GM23338 (cell line): ENCODE results near the gene SMIM41. TPM values are rescaled to one million over a fixed set of nuclear protein-coding genes. Genes with fewer than 3 reads are reported as not detected.
A peak's percentile ranks its signal among the peaks of the same experiment; 100 is the strongest.

ENCODE experiments used
- ATAC-seq: fragments of 200-7000 bp; cut with Tn5 transposase; 3 replicates; pipeline ENCODE4 v1.9.1; 2020
- DNase-seq: peaks from one replicate; pipeline ENCODE4 v3.0.0-alpha.2; 2015; ENCODE audit warnings: low spot score
- H2AFZ ChIP-seq: fragments of 200-600 bp; sonication (generic); 2 replicates; pipeline ENCODE4 v1.8.0; 2016; ENCODE audit warnings: antibody characterized with exemption, mild to moderate bottlenecking, moderate library complexity
- H3F3A ChIP-seq: fragments of 200-600 bp; sonication (generic); replicated peaks from 2 replicates; pipeline ENCODE4 v1.8.0; 2017; ENCODE audit warnings: antibody characterized with exemption, mixed run types, low read depth
- H3K27ac ChIP-seq: fragments of 200-600 bp; sonication (generic); 2 replicates; pipeline ENCODE4 v1.6.1; 2016; ENCODE audit warnings: low read depth
- H3K27me3 ChIP-seq: fragments of 200-600 bp; sonication (generic); 2 replicates; pipeline ENCODE4 v1.8.0; 2016; ENCODE audit warnings: mild to moderate bottlenecking, mixed run types, moderate library complexity; ENCODE audit not compliant: insufficient read depth
- H3K36me3 ChIP-seq: fragments of 200-600 bp; sonication (generic); 2 replicates; pipeline ENCODE4 v1.8.0; 2016; ENCODE audit warnings: mild to moderate bottlenecking; ENCODE audit not compliant: insufficient read depth
- H3K4me1 ChIP-seq: fragments of 200-600 bp; sonication (generic); 2 replicates; pipeline ENCODE4 v1.8.0; 2016; ENCODE audit warnings: mild to moderate bottlenecking, moderate library complexity; ENCODE audit not compliant: insufficient read depth
- H3K4me2 ChIP-seq: fragments of 200-600 bp; sonication (generic); 2 replicates; pipeline ENCODE4 v1.7.1; 2017; ENCODE audit warnings: mixed run types
- H3K4me3 ChIP-seq: fragments of 200-600 bp; sonication (generic); 2 replicates; pipeline ENCODE4 v1.6.1; 2016; ENCODE audit warnings: mixed run types
- H3K79me2 ChIP-seq: fragments of 200-600 bp; sonication (generic); replicated peaks from 2 replicates; pipeline ENCODE4 v1.8.0; 2017; ENCODE audit warnings: mild to moderate bottlenecking; ENCODE audit not compliant: insufficient read depth
- H3K9me2 ChIP-seq: fragments of 200-600 bp; sonication (generic); 2 replicates; pipeline ENCODE4 v1.8.0; 2017; ENCODE audit not compliant: insufficient read depth
- H4K20me1 ChIP-seq: fragments of 200-600 bp; sonication (generic); replicated peaks from 2 replicates; pipeline ENCODE4 v1.8.0; 2017; ENCODE audit warnings: mild to moderate bottlenecking; ENCODE audit not compliant: insufficient read depth
- H3K27ac Mint-ChIP-seq: 2 replicates; pipeline ENCODE4 v1.8.0; 2020; ENCODE audit warnings: inconsistent platforms, mild to moderate bottlenecking, moderate library complexity, mixed read lengths
- H3K27me3 Mint-ChIP-seq: 3 replicates; pipeline ENCODE4 v1.8.0; 2022; ENCODE audit warnings: low read depth, mild to moderate bottlenecking, moderate library complexity, mixed read lengths, inconsistent platforms; ENCODE audit not compliant: insufficient read depth, poor library complexity
- H3K36me3 Mint-ChIP-seq: 3 replicates; pipeline ENCODE4 v1.8.0; 2021; ENCODE audit warnings: low read depth, mild to moderate bottlenecking, inconsistent platforms, moderate library complexity, mixed read lengths
- H3K4me1 Mint-ChIP-seq: 3 replicates; pipeline ENCODE4 v1.8.0; 2020; ENCODE audit warnings: mild to moderate bottlenecking, inconsistent platforms, mixed read lengths
- H3K4me3 Mint-ChIP-seq: 3 replicates; pipeline ENCODE4 v1.8.0; 2021; ENCODE audit warnings: moderate library complexity, mild to moderate bottlenecking, inconsistent platforms, mixed read lengths
- H3K9me3 Mint-ChIP-seq: 3 replicates; pipeline ENCODE4 v1.8.0; 2020; ENCODE audit warnings: moderate library complexity, mild to moderate bottlenecking, inconsistent platforms, mixed read lengths
- CREB1 ChIP-seq: fragments of 250-450 bp; sonication (Bioruptor Pico); IDR thresholded peaks from 2 replicates; pipeline ENCODE4 v1.5.0; 2020; ENCODE audit warnings: low read depth, mild to moderate bottlenecking, moderate library complexity
- CTCF ChIP-seq, 2 experiments: fragments of 200-600 bp in 1 of 2; sonication (generic) in 1 of 2; conservative IDR thresholded peaks; 2 replicates each; pipeline versions ENCODE4 v1.5.1 to v1.6.1; 2016 to 2017; ENCODE audit warnings: antibody characterized with exemption in 2 of 2, low read depth in 2 of 2, mild to moderate bottlenecking in 2 of 2, moderate library complexity in 1 of 2
- ETS1 ChIP-seq: IDR thresholded peaks from 2 replicates; pipeline ENCODE4 v1.6.1; 2016; ENCODE audit warnings: antibody characterized with exemption
- EZH2 ChIP-seq: fragments of 200-600 bp; sonication (generic); IDR thresholded peaks from one replicate; pipeline ENCODE4 v1.8.0; 2017; ENCODE audit warnings: antibody characterized with exemption, mild to moderate bottlenecking, low read depth; ENCODE audit not compliant: unreplicated experiment
- EZH2phosphoT487 ChIP-seq: fragments of 200-600 bp; sonication (generic); IDR thresholded peaks from one replicate; pipeline ENCODE4 v1.8.1; 2018; ENCODE audit warnings: antibody characterized with exemption; ENCODE audit not compliant: unreplicated experiment
- JUNB ChIP-seq: IDR thresholded peaks from one replicate; pipeline ENCODE4 v1.6.1; 2016; ENCODE audit warnings: antibody characterized with exemption; ENCODE audit not compliant: unreplicated experiment
- NANOG ChIP-seq: IDR thresholded peaks from 2 replicates; pipeline ENCODE4 v1.6.1; 2016; ENCODE audit warnings: antibody characterized with exemption, borderline replicate concordance
- POLR2AphosphoS5 ChIP-seq: IDR thresholded peaks from 2 replicates; pipeline ENCODE4 v1.6.1; 2016; ENCODE audit warnings: antibody characterized with exemption, low read depth
- REST ChIP-seq: IDR thresholded peaks from one replicate; pipeline ENCODE4 v1.6.1; 2018; ENCODE audit warnings: antibody characterized with exemption; ENCODE audit not compliant: unreplicated experiment
- STAT1 ChIP-seq: IDR thresholded peaks from one replicate; pipeline ENCODE4 v1.6.1; 2016; ENCODE audit warnings: antibody characterized with exemption; ENCODE audit not compliant: unreplicated experiment
- ZNF114 ChIP-seq: fragments of 250-450 bp; sonication (Bioruptor Pico); IDR thresholded peaks from 2 replicates; pipeline ENCODE4 v1.5.0; 2020; ENCODE audit warnings: mild to moderate bottlenecking, moderate library complexity
- ZNF331 ChIP-seq: fragments of 250-450 bp; sonication (Bioruptor Pico); IDR thresholded peaks from 2 replicates; pipeline ENCODE4 v1.5.0; 2020; ENCODE audit warnings: low read depth, mild to moderate bottlenecking, moderate library complexity
- ZNF462 ChIP-seq: fragments of 250-450 bp; sonication (Bioruptor Pico); IDR thresholded peaks from 2 replicates; pipeline ENCODE4 v1.5.0; 2020; ENCODE audit warnings: mild to moderate bottlenecking, moderate library complexity
- polyA plus RNA-seq: library from polyadenylated mRNA; unstranded; fragments of >200 nt; fragmentation: Nextera tagmentation; extraction: Ambion mirVana; gene quantifications from 2 replicates; pipeline ENCODE4 v1.2.1, GENCODE V29; 2016
- total RNA-seq: library from RNA; depleted of rRNA; stranded (reverse); fragments of >200 nt; shearing (Covaris generic); gene quantifications from 2 replicates; pipeline ENCODE4 v1.2.3, GENCODE V29; 2014

The SMIM41 gene
- total and polyA plus RNA-seq, 2 experiments from 2014 or later: 0.66 TPM

GRCh38 chr12:52126050-52126604 is 46.6 kb downstream of the SMIM41 start:
- Histone ChIP-seq H3K4me2 (peak overlapping the region; percentile 79), H3K27ac (peak overlapping the region; percentile 98), H3K36me3 (no peaks in the 10 kb centered on the region), H3K4me3 (peak overlapping the region; percentile 27; the same call in 1 of the 2 replicates), H4K20me1 (no peaks in the 10 kb centered on the region), H3F3A (peaks cover 16% of the 10 kb centered on the region; the same call in 1 of the 2 replicates), H3K9me2 (no peaks in the 10 kb centered on the region), H3K79me2 (no peaks in the 10 kb centered on the region), H2AFZ (no peak overlapping the region), H3K4me1 (peaks cover 62% of the 10 kb centered on the region), H3K27me3 (no peaks in the 10 kb centered on the region)
- Mint-ChIP-seq H3K36me3 (no peaks in the 10 kb centered on the region), H3K4me1 (peaks cover 74% of the 10 kb centered on the region), H3K9me3 (no peaks in the 10 kb centered on the region; the same call in 2 of the 3 replicates), H3K27ac (peak overlapping the region; percentile 96), H3K27me3 (peaks cover 26% of the 10 kb centered on the region), H3K4me3 (peak overlapping the region; percentile 27; the same call in 1 of the 3 replicates)
- DNase-seq: no peak
- ATAC-seq: no peak
- TF ChIP-seq ZNF462 (CRISPR knock-in tag) (no peak), JUNB (no peak), REST (no peak), STAT1 (no peak), EZH2phosphoT487 (no peak), ZNF114 (CRISPR knock-in tag) (no peak), NANOG (no peak), CREB1 (CRISPR knock-in tag) (no peak), ZNF331 (no peak), ETS1 (no peak), POLR2AphosphoS5 (no peak), EZH2 (no peak), CTCF (conservative IDR thresholded peaks at IDR 0.05; ENCODE audit: low read depth in 2 of 2) (no peak)
